T-helper 1 cell treated with Interleukin-12 subunit alpha and Interleukin-12 subunit beta and Interleukin-4 antibody, amounts not matched to agents 30 μg/mL and 1 μg/mL, for 36 hours (primary cell): ENCODE measurements around the gene TBC1D16.

Experiments
- H3K27ac Mint-ChIP-seq: one replicate; pipeline ENCODE4 v1.8.0; 2021; ENCODE audit warnings: mild to moderate bottlenecking, mixed read lengths
- H3K27me3 Mint-ChIP-seq: one replicate; pipeline ENCODE4 v1.8.0; 2021; ENCODE audit warnings: low read depth, mixed read lengths
- H3K36me3 Mint-ChIP-seq: one replicate; pipeline ENCODE4 v1.8.0; 2021; ENCODE audit warnings: low read depth, mixed read lengths
- H3K4me1 Mint-ChIP-seq: one replicate; pipeline ENCODE4 v1.8.0; 2021; ENCODE audit warnings: low read depth, mixed read lengths
- H3K4me3 Mint-ChIP-seq: one replicate; pipeline ENCODE4 v1.8.0; 2021; ENCODE audit warnings: mild to moderate bottlenecking, moderate library complexity, mixed read lengths
- H3K9me3 Mint-ChIP-seq: one replicate; pipeline ENCODE4 v1.8.0; 2021; ENCODE audit warnings: mixed read lengths

Gene TBC1D16

DNA sequence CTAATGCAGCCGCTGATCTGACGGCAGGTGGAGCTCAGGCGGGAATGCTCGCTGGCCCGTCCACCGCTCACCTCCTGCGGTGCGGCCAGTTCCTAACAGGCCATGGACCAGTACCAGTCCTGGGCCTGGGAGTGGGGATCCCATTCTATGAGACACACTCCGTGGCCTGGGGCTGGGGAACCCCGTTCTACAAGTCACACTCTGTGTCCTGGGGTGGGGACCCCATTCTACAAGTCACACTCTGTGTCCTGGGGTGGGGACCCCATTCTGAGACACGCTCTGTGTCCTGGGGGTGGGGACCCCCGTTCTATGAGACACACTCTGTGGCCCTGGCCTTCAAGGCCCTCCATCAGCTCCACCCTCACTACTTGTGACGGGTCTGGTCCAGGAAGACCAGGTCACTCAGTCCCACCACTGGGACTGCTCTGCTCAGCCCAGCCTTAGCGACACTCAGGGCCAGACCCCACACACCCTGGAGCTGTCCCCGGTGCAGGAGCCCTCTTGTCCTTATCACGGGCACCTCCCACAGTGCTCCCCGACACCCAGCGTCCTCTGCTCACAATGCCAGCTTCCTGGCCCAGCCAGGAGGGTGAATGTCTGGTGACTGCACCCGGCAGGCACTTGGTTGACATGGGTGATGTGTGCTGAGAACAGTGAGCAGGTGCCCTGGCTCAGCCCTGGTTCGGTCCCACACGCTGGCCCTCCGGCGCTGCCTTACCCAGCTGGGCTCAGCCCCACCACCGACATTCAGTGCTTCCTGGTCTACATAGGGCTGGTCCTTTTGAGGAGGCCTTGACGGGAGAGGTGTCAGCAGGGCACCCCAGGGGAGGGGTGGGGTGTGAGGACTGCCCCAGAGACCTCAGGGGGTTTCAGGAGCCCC is 89.1 kb downstream of the TBC1D16 start:
- H3K36me3 Mint-ChIP-seq = no peaks in the 10 kb centered on the region
- H3K4me3 Mint-ChIP-seq = no peak overlapping the region
- H3K27me3 Mint-ChIP-seq = no peaks in the 10 kb centered on the region
- H3K27ac Mint-ChIP-seq = no peak overlapping the region
- H3K4me1 Mint-ChIP-seq = peaks cover 5% of the 10 kb centered on the region
- no peaks in the 10 kb centered on the region for H3K9me3 Mint-ChIP-seq

- Mint-ChIP-seq H3K27ac (no peak overlapping the region), H3K9me3 (no peaks in the 10 kb centered on the region)
These were observed 89.9 kb downstream of the TBC1D16 start for GRCh38 chr17:79945591-79946255.

DNA sequence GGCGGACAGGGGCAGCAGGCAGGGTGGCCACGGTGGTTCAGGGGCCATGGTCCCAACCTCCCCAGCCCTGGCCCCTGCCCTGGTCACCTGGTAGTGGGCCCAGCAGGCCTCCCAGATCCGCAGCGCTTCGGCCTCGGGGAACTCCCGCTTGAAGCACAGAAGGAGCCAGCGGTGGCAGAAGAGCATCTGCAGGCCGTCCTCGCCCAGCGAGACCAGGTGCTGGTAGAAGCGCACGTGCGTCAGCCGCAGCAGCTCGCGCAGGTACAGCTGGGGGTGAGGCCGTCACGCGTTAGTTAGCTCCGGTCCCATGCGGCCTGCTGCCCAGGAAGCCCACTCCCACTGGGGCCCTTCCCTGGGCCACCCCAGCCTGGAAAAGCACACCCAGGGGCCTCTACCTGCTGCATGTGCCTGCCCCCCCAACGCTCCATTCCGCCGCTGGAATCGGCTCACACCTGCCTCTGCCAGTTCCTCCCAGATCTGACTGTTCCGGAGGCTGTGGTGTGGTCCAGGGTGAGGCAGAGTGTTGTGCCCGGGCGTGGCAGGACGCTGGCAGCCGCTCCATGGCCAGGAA is 90.8 kb downstream of the TBC1D16 start:
- H3K9me3 Mint-ChIP-seq = no peaks in the 10 kb centered on the region
- H3K4me1 Mint-ChIP-seq = peaks cover 5% of the 10 kb centered on the region
- H3K27ac Mint-ChIP-seq = no peak overlapping the region
- H3K27me3 Mint-ChIP-seq = no peaks in the 10 kb centered on the region
- H3K36me3 Mint-ChIP-seq = no peaks in the 10 kb centered on the region
- H3K4me3 Mint-ChIP-seq = no peak overlapping the region

More at GRCh38 chr17:79945591-79946255, 89.9 kb downstream of the TBC1D16 start:
- H3K36me3 Mint-ChIP-seq = no peaks in the 10 kb centered on the region
- no peak overlapping the region for H3K4me3 Mint-ChIP-seq
- H3K4me1 Mint-ChIP-seq = peaks cover 5% of the 10 kb centered on the region
- H3K27me3 Mint-ChIP-seq = no peaks in the 10 kb centered on the region

DNA sequence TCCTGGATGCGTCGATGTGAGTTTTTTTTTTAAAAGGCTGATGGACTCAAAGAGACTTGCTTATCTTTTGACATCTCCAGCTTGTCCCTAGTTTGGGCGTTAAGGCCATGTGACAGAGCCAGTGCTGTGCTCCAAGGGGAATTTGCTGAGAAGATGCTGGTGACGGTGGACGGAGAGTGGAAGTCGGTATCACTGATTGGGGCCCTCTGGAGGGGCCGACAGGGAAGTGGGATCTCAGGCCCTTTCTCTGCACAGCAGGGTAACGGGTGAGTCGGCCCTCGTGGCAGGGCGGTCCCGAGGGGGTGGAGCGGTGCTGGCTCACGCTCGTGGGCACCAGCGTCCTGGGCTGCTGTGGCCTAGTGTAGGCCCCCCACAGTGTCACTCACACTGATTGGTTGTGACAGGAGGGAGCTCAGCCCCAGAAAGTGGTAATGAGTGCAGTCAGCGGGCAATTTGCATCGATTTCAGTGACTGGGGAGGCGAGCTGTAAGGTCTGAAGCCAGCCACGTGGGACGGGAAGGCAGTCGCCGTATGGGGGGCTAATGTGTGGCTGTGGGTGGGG is 91.3 kb downstream of the TBC1D16 start:
- H3K4me3 Mint-ChIP-seq = no peak overlapping the region
- H3K4me1 Mint-ChIP-seq = peaks cover 5% of the 10 kb centered on the region
- no peaks in the 10 kb centered on the region for H3K36me3 Mint-ChIP-seq
- no peaks in the 10 kb centered on the region for H3K9me3 Mint-ChIP-seq
- H3K27me3 Mint-ChIP-seq = no peaks in the 10 kb centered on the region
- no peak overlapping the region for H3K27ac Mint-ChIP-seq

GRCh38 chr17:79943347-79944241 is 92.1 kb downstream of the TBC1D16 start:
- no peak overlapping the region for H3K27ac Mint-ChIP-seq
- no peaks in the 10 kb centered on the region for H3K27me3 Mint-ChIP-seq
- no peaks in the 10 kb centered on the region for H3K36me3 Mint-ChIP-seq
- H3K9me3 Mint-ChIP-seq = no peaks in the 10 kb centered on the region
- peaks cover 5% of the 10 kb centered on the region for H3K4me1 Mint-ChIP-seq
- H3K4me3 Mint-ChIP-seq = no peak overlapping the region

- Mint-ChIP-seq H3K9me3 (no peaks in the 10 kb centered on the region), H3K36me3 (no peaks in the 10 kb centered on the region), H3K4me3 (no peak overlapping the region), H3K27me3 (no peaks in the 10 kb centered on the region), H3K27ac (no peak overlapping the region), H3K4me1 (peaks cover 5% of the 10 kb centered on the region)
These were observed 92.9 kb downstream of the TBC1D16 start for GRCh38 chr17:79942591-79943346.

GRCh38 chr17:79942011-79942405 is 93.7 kb downstream of the TBC1D16 start:
- H3K36me3 Mint-ChIP-seq = no peaks in the 10 kb centered on the region
- H3K27me3 Mint-ChIP-seq = peaks cover 4% of the 10 kb centered on the region
- no peak overlapping the region for H3K27ac Mint-ChIP-seq
- H3K4me1 Mint-ChIP-seq = peaks cover 5% of the 10 kb centered on the region
- H3K9me3 Mint-ChIP-seq = no peaks in the 10 kb centered on the region
- H3K4me3 Mint-ChIP-seq = no peak overlapping the region

GRCh38 chr17:79941088-79942010 is 94.3 kb downstream of the TBC1D16 start:
- no peak overlapping the region for H3K4me3 Mint-ChIP-seq
- H3K4me1 Mint-ChIP-seq = peaks cover 5% of the 10 kb centered on the region
- no peaks in the 10 kb centered on the region for H3K9me3 Mint-ChIP-seq
- peaks cover 4% of the 10 kb centered on the region for H3K27me3 Mint-ChIP-seq
- H3K27ac Mint-ChIP-seq = no peak overlapping the region
- no peaks in the 10 kb centered on the region for H3K36me3 Mint-ChIP-seq

DNA sequence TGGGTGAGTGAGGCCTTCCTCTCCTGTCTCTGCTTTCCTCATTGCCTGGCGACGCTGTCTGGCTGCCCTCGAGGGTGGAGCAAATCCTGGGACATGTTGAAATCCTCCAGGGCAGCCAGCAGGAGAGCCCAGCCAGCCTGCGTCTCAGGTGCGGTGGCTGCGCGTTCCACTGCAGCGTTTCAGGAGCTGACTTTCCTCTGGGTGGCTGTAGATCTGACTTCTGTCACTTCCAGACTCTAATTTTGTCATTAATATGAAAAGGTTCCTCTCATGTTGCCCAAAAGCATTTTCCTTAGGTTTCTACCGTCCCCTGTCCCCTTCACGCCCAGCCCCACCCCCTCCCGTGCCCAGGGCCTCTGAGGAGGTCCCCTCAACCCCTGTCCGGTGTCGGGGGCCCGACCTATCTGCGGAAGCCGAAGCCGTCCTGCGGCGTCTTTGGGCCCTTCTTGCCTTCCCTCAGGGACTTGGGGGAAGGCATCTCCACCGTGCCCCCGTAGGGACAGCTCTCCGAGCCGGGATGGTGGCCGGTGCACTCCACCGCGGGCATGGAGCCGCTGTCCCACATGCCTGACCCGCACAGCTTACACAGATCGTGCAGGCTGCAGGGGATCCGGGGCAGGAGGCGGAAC is 95.1 kb downstream of the TBC1D16 start:
- H3K4me3 Mint-ChIP-seq = no peak overlapping the region
- no peak overlapping the region for H3K27ac Mint-ChIP-seq
- H3K27me3 Mint-ChIP-seq = peaks cover 4% of the 10 kb centered on the region
- peaks cover 5% of the 10 kb centered on the region for H3K4me1 Mint-ChIP-seq
- no peaks in the 10 kb centered on the region for H3K9me3 Mint-ChIP-seq
- H3K36me3 Mint-ChIP-seq = no peaks in the 10 kb centered on the region

GRCh38 chr17:79939755-79940458 is 95.8 kb downstream of the TBC1D16 start:
- H3K27ac Mint-ChIP-seq = no peak overlapping the region
- H3K36me3 Mint-ChIP-seq = no peaks in the 10 kb centered on the region
- peaks cover 5% of the 10 kb centered on the region for H3K4me1 Mint-ChIP-seq
- no peaks in the 10 kb centered on the region for H3K9me3 Mint-ChIP-seq
- H3K27me3 Mint-ChIP-seq = peaks cover 4% of the 10 kb centered on the region
- no peak overlapping the region for H3K4me3 Mint-ChIP-seq

DNA sequence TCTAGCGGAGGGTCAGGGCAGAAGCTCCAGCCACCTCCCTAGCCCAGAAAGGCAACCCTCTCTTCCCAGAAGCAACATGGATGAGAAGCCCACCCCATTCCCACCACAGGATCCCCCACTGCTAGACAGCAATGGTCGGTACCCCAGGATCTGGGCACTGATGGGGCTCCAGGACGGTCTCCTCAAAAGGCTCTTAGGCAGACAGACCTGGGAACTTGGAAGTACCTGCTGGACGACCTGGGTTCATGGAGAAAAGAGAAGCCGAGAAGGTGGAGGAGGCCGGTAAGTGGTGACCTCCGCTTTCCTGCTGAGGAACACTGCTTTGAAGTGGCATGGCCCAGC is 96.6 kb downstream of the TBC1D16 start:
- Mint-ChIP-seq H3K27me3 (peaks cover 9% of the 10 kb centered on the region), H3K27ac (no peak overlapping the region)

More for the DNA sequence above, 96.6 kb downstream of the TBC1D16 start:
- H3K4me1 Mint-ChIP-seq = peaks cover 5% of the 10 kb centered on the region
- H3K36me3 Mint-ChIP-seq = no peaks in the 10 kb centered on the region
- H3K9me3 Mint-ChIP-seq = no peaks in the 10 kb centered on the region
- no peak overlapping the region for H3K4me3 Mint-ChIP-seq
